NCI-H2081 treated with DMSO at 0.1 percent for 48 hours (cell line): ENCODE results near the gene CEBPZOS.
"Not testable (repeated sequence)": the region's sequence is repeated elsewhere in the genome, so short reads cannot be mapped to it uniquely, and the experiment has no call there.

Experiments used
- DNase-seq: peaks from one replicate; lab custom pipeline; 2025; lab: John Stamatoyannopoulos, UW

CEBPZOS gene

DNA sequence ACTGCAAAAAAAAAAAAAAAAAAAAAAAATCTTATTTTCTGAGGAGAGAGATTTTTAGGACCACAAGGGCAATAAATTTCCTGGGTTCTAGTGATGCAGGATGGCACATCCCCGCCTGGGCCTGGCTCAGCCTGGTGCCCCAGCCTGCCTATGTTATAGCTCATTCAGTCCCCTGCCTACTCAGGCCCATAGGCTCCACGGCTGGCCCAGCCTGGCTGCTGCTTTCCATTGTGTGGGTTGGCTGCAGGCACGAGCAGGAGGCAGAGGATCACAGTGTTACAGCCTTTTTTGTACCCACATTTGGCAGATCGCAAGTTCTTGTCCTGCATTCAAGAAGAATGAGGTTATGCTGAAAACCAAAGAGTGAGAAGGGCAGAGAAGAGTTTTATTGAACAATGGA is 5.0 kb upstream of the CEBPZOS start:
- no peak for DNase-seq

DNA sequence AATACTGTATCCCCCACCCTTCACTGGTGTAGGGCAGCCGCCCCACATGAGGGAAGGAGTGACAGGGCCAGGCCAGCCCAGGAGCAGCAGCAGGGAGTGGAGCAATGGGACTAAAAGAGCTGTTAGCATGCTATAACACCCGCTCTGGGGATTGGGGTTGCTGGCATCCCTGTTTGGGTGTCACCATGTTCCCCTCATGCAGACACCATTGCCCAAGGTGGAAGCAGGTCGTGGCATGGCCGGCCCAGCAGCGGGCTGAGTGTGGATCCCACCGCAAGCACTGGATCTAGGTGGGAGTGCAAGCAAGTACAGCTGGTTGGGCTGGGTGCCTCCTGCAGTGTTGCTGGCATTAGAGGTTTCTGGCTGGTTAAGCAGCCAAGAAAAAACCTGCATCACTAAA is 4.5 kb upstream of the CEBPZOS start:
- no peak for DNase-seq

DNA sequence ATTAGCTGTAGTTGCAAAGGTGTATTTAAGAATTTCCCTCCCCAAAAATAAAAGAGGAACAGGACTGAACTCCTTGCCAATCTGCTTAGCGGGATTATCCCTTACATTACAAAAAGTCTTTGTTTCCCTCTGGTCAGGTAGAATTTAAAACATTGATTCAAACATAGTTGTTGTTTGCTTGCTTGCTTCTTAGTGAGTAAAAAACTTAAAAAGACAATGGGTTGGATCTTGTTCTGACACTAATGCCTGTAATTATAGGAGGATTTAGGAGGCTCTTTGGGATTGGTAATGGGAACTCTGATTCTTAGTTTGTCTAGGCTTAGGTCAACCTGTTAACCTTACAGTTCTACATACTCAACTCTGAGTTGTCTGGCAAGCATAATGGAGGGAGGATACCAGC is 3.7 kb upstream of the CEBPZOS start:
- DNase-seq = no peak

DNA sequence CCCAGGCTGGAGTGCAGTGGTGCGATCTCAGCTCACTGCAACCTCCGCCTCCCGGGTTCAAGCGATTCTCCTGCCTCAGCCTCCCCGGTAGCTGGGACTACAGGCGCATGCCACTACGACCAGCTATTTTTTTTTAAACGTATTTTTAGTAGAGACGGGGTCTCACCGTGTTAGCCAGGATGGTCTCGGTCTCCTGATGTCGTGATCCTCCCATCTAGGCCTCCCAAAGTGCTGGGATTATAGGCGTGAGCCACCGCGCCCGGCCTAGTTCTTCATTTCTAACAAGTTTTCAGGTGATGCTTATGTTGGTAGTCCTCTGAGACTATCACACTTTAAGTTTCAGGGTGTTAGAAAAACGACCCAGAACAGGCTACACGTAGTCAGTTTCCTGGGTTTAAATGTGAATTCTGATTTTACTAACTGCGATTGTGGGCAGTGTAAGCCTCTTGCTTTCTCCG is 405 bp upstream of the CEBPZOS start:
- DNase-seq = not testable (repeated sequence)

DNA sequence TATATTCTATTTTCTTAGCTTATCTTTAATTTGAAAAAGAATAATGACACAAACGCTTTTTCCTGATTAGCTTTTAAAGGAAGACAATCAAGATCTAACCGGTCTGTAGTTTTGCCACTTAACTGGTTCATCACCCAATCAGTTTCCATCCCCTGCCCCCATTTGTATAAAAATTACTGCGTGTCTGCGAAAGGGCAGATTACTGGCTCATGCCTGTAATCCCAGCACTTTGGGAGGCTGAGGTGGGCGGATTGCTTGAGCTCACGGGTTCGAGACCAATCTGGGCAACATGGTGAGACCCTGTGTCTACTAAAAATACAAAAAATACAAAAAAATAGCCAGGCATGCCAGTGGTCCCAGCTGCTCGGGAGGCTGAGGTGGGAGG is 2.4 kb downstream of the CEBPZOS start:
- no peak for DNase-seq

DNA sequence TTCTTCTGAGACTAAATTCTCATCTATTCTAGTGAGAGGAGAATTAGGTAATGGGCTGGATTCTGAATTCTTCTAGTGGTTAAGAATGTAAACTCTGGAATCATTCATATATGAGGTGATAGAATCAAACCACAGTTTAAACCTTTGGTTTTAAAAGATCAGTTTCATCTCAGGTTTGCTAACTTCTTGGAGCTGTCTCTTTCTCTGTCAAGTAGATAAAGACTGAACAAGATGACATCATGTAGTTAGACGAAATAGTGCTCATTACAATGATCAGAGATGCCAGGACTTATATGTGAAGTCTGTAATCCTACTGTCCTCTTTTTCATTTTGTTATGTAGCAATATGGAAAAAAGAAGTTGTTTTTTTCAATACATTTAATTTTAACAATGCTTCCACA is 4.9 kb downstream of the CEBPZOS start:
- no peak for DNase-seq

DNA sequence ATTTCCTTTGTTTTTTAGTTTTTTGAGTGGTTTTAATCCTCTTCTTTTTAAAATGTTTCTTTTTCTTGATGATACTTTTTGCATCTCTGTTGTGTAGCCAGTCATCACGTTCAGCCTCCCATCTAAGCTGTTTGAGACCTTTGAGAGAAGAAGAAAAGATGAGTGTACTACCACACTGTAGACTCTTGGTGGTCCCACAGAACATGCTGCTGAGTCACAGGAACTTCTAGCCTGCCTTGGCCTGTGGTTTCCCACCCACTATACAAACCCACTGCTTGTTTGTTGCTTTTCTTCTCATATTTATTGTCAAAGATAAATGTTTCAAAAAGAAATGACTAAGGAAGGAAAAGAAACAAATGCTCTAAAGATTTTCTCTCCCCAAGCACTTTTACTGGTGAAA is 5.5 kb downstream of the CEBPZOS start:
- DNase-seq = no peak

DNA sequence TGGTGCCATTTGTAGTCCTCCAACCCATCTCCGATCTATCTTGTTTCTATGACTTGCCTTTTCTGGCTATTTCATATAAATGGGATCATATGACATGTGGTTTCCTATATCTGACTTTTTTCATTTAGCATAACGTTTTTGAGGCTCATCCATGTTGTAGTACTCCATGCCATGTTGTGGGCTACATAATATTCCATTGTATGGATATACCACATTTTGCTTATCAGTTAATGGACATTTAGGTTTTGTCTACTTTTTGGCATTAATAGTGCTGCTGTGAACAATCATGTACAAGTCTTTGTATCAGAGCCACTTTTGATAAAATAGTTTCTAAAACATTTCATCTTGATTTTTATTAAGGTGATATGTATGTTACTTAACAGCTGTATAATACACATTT is 7.4 kb downstream of the CEBPZOS start:
- DNase-seq = no peak

DNA sequence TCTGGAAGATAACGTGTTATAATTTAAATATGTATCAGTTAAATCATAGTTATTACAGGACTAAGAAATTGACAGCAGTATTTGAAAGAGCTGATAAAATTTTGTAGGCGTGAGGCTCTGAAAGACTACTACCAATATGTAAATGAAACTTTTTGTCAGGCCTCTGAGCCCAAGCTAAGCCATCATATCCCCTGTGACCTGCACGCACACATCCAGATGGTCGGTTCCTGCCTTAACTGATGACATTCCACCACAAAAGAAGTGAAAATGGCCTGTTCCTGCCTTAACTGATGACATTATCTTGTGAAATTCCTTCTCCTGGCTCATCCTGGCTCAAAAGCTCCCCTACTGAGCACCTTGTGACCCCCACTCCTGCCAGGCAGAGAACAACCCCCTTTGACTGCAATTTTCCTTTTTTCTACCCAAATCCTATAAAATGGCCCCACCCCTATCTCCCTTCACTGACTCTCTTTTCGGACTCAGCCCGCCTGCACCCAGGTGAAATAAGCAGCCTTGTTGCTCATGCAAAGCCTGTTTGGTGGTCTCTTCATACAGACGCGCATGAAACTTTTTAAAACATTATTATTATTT is 8.9 kb downstream of the CEBPZOS start:
- DNase-seq = not testable (repeated sequence)

DNA sequence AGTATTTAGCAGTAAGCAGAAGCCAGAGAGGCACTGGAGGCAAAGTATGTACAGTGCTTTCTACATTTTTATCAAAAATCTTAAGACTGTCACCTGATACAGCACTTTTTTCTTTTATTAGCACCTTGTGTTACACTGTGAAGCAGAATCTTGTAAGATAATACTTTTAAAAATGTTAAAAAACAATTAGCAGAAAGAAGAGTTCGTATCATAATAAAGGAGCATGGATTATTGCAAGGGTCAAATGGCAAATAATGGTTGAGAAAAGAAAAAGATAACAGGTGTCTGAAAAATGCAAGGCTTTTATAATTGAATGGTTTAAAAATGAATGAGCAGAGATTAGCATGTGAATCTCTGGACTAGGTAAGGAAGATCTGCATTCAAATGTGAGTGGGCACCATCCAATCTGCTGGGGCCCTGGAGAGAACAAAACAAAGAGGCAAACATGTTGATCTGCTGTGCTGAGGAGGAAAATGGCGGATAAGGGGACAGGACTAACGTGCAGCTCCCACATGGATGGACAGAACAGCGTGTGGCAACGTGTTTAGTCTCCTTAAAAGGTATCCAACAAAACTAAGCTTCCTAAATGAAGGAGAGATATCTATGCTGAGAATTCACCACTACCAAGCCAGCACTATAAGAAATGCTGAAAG is 9.5 kb downstream of the CEBPZOS start:
- DNase-seq = no peak

DNA sequence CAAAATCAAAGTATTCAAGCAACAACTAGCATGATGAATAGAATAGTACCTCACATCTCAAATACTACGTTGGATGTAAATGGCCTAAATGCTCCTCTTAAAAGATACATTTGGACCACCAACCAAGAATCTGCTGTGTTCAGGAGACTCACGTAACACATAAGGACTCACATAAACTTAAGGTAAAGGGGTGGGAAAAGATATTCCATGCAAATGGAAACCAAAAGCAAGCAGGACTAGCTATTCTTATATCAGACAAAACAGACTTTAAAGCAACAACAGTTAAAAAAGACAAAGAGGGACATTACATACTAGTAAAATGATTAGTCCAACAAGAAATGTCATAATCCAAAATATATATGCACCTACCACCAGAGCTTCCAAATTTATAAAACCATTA is 10.5 kb downstream of the CEBPZOS start:
- not testable (repeated sequence) for DNase-seq

DNA sequence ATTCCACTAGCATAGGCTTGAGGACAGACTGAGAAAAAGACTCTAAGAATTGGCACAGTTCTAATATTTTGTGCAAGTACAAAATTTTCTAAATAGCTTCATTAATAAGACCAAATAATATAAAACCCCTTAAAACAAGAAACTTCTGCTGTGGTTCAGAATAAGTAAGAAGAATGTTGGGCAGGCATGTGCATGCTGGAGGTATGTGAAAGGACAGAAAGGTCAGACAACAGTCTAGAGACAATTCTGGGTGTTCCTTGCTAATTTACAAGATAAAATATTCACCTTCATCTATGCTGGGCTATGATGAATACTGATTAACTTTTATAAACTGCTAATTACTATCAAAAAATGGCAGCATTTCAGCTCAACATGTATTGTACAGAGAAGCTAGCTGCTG is 14.9 kb downstream of the CEBPZOS start:
- DNase-seq = no peak

DNA sequence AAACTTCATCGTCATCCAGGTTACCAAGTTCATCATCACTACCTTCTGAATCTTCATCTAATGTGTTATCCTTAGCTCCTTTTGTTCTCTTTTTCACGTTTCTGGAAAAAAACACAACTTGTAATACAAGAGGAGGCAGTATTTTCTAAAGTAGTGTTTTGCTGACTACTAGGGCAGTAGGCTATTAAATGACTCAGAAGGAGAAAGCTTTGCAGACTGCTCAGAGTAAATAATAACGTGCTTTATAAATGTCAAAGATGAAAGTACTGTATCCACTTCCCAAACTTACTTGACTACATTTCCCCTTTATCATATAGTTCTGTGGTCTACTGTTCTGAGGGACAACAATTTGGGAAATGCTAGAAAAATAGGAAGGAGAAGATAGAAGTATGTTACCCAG is 15.6 kb downstream of the CEBPZOS start:
- no peak for DNase-seq

DNA sequence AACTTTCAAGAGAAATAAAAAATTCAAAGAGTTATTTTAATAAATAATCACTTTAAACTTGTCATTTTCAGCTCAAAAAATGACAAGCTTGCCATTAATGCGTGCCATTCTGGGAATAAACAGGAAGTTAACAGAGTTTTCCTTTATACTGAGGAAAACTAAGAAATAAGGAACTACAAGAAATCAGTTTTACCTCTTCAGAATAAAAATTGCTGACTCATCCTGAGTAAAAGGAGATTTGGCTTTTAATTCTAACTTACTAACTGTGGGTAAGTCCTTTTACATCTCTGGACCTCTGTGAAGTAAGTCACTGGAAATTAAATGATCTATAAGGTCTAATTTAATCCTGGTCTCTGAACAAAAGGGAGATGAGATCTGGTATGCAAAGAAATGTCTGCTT is 19.0 kb downstream of the CEBPZOS start:
- no peak for DNase-seq

DNA sequence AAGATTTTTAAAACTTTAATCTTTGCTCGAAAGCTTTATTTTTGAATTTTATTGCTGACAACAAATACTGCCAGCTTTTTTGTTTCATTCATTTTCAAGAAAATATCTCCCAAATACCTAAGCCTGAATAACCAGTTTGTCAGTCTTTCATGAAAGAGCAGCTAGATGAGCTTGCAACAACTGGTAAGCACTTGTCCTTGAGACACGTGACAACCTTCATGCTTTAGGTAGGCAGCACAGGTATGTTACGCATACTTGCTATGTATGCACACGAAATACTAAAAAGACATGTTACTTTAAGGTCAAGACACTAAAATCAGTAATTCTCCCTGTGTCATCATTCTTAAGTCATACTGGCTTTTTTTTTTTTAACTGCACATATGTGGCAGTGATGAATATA is 22.8 kb downstream of the CEBPZOS start:
- no peak for DNase-seq

DNA sequence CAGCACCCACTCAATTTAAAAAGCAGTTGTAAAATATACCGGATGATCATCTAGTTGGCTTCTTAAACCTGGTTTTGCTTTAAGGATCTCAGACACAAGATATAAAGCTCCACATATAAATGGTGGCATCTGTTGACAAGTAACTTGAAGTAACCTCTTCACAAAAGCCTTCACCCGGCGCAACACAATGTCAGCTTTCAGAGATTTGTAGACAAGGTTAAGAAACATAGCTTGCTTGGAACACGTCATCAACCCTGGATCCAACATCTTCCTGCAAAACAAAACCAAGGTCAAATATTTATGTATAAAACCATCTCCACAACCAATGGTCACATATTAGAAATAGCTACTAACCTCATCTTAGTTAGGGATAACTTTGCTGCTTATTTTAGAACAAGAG is 26.8 kb downstream of the CEBPZOS start:
- no peak for DNase-seq

DNA sequence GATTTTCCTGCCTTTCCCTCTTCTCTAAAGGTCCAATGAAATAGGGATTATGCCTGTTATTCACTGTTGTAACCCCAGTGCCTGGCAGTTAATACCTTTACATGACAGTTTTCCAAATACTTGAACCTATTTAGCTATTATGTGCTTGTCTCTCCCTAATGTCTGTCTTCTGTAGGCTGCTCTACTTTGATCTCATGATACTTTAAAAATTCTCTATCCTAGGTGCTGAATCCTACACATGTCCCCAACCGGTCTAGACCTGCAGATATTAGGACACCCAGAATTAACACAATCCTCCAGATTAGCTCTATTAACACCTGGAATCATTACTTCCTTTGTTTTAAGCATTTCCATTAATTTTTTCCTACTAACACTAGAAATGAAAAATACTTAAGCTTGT is 27.8 kb downstream of the CEBPZOS start:
- DNase-seq = no peak

DNA sequence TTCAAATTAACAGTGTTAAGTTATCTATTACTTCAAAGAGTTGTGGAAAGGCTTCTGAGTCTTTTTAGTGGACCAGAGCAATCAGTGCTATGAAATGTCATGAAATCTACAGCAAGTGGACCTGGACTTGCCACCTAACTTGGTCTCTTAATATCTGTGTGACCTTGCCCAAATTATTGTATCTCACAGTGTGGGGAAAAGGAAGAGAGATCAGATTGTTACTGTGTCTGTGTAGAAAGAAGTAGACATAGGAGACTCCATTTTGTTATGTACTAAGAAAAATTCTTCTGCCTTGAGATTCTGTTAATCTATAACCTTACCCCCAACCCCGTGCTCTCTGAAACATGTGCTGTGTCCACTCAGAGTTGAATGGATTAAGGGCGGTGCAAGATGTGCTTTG is 28.8 kb downstream of the CEBPZOS start:
- DNase-seq = not testable (repeated sequence)

DNA sequence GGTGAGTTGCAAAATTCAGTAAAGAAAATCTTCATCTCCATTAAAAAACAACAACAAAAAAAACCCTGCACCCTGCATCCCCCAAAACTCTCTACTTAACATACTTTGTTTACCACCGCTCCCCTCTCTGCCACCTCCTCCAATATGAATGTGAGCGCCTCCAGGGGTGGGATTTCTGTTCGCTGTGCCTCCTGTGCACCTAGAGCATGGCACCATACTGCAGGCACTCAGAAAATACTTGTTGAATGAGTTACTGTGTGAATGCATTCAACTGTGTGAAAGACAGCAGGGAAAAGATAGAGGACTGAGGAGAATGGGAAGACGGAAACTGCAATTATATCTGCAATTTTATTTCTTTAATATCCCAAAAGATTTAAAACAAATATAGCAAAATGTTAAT is 30.6 kb downstream of the CEBPZOS start:
- no peak for DNase-seq

DNA sequence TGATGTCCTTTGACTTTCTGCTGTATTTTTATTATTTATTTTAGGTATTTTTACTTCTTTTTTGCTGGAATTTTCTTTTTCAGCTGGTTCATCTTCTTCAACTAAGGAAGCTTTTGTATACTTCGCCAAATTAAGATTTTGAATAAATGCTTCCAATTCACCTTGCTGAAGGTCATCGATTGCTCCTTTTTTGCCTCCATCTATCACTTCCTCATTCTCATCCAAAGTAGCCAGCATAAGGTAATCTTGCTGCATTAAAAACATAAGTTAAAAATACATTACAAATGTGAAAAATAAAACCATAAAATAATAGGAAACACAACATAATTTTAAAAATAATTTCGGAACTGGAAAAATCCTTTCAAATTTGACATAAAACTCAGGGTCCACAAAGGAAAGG is 32.5 kb downstream of the CEBPZOS start:
- DNase-seq = no peak

DNA sequence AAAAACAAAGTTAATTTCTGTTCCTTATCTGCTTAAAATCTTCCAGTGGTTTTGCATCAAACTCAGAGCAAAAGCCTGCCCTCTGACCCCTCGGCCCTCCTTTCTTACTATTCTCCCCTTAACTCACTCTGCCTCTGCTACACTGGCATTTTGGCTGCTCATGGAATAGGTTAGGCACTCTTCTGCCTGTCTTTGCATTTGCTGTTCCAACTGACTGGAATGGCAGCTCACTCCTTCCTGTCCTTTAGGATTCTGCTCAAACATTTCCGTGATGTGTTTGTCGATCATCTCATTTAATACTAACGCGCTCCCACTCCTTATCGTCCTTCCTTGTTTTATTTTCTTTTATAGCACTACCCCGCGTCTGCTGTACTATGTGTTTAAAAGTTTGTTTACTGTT is 34.3 kb downstream of the CEBPZOS start:
- no peak for DNase-seq

DNA sequence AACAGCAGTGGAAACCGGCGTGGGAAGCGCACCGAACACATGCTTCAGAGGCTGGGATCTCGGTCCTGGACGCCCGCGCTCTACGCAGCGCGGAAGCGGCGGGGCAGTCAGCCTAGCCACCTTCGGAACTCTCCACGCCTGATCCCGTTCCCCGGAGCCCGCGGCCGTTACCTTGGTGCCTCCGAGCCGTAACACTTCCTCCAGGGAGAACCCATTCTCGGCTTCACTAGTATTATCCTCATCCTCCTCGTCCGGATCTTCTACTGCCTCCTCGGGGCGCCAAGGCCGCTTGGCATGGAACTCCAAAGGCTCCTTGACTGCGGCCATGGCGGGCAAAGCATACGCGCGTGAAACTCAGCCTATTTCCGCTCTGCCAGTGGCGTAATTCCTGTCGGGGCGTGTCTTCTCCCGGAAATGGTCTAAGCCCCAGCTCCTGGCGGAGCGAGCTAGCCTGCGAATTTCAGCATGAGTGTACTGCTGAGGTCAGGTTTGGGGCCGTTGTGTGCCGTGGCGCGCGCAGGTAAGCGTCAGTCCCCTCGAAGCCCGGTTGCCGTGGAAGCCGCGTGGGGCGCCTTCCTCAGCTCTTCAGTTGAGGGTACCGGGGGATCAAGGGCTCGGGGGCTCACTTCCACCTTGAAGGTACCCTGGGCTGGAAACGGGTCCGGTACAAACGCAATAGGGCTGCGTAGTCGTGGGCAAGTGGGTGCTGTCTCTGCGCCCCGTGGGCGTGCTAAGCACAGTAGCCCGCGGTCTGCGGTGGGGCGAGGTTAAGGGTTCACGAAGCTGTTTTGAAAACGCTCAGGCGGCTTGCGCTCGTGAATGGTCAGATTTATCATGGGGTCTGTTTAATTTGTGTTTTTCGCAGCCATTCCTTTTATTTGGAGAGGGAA is 35.2 kb downstream of the CEBPZOS start, which contains the start of the genes CEBPZ and NDUFAF7:
Gene CEBPZ, minus strand, starts transcription at position 356 of the 890 bp plus-strand sequence. Its CDS starts 29 bp downstream, at position 327.
Gene NDUFAF7, plus strand, starts transcription at position 418 of the 890 bp plus-strand sequence. Its CDS starts 48 bp downstream, at position 466.
- peak; percentile 56 for DNase-seq
